NCI-H510A (cell line): ENCODE measurements around the gene CYFIP1.

ENCODE experiments used
- DNase-seq: peaks from one replicate; lab custom pipeline; 2025; lab: John Stamatoyannopoulos, UW

CYFIP1 gene

DNA sequence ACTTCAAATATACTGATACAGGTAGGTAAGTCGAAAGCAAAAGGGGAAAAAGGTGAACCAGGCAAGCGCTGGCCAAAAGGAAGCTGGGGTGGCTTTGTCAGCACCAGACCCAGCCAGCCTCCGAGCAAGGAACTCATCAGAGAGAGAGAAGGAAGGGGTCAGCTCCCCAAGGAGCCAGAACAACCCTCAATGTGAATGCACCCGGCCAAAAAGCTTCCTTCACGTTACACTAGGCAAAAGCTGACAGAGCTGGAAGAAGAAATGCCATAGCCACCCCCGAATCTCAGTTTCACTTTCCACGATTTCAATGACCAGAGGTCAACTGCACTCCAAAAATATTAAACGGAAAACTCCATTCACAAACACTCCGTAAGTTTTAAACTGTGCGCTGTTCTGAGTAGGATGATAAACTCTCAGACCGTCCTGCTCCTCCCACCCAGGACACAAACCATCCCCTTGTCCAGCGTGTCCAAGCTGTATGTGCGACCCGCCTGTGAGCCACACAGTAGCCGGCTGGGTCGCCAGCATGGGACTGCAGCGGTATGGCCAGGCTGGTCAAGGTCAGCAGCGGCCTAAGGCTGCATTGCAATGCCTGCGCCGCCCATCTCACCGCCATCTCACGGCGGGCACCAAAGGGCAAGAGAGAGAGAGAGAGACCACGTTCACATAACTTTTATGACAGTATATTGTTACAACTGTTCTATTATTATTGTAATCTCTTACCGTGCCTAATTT is 29.7 kb downstream of the CYFIP1 start:
- no peak for DNase-seq

DNA sequence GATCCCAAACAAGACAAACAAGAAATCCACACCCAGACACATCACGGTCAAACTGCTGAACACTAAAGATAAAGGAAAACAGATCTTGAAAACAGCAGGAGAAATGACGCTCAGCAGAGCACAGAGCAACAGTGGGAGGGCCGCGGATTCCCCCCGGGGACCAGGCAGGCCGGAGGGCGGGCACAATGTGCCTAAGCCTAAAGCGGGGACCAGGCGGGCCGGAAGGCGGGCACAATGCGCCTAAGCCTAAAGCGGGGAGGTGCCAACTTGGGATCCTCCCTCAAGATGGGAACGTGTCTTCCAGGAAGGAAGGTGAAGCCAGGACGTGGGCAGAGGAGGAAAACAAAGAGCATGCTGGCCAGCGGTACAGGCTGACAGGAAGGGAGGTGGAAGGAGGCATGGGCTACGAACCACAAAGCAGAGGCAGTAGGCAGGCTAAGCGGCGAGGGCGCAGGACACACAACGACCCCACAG is 31.1 kb downstream of the CYFIP1 start:
- DNase-seq = no peak

DNA sequence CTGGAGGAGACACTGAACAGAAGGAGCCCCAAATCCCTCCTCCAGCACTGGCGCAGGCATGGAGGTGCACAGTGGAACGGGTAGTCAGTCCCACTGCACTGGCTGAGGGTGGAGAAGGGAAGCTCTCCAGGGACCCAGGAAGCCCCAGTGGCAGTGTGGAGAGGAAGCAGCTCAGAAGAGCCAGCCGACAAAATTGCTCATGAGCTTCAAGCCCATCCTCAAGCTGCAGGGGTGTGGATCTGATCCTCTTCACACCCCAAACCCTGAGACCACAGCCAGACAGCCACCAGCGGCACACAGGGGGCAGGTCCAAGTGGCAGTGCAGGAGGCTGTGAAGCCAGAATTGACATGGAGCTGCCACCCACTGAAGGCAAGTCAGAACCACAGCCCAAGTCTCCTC is 32.1 kb downstream of the CYFIP1 start:
- DNase-seq = no peak

DNA sequence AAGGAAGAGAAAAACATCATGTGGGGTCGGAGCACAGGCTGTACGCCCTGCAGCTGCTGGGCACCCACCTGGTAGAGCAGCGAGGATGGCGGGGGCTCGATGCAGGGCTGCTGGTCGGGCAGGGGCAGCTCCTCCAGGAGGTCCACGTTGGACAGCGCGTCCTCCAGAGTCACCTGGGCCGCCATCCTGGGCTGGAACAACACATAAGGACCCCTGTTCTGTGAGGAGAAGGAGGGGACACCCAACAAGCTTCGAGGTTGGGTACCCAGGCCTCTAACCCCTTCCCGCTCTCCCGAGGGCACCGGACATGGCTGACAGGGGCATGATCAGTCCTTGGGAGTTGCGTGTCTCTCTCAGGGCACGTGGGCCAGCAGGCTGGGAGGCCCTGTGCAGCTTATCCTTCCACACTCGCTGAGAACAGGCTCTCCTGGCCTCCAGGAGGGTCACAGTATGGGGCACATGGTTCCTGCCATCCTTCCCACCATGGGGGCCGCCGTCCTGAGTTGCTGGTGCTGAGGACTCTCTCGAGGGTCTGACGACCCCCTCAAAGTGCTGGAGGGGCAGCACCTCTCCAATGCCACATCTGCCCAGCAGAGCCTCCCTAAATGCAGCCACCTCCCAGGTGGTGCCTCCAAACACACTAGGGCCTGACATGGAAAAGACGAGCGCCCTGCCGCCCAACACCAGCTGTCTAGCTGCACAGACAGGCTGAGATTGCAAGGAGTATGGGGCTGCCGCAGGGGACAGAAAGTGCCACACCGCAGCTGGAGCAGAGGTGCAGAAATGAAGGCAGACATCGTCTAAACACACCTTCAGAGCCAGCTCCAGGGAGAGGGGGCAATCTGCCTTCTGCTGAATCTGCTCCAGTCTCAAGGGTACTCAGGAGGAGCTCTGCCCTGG is 32.8 kb downstream of the CYFIP1 start:
- DNase-seq = no peak

DNA sequence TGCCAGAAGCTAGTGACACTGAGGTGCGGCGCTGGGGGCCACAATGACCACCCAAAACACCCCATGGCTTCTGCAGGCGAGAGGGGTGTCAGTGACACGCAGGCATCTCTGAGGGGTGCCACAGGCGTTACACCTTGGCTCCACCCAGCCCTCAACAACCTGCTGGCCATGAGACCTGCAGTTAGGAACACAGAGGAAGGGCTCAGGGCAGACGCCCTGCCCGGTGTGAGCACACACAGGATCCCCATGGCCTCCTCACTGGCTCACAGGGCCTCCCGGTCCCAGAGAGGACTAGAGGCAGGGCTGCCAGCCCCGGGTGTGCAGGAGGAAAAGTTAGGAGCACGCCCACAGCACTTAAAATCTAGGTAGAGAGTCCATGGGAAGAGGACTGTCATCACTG is 35.1 kb downstream of the CYFIP1 start:
- peak; percentile 12 for DNase-seq

DNA sequence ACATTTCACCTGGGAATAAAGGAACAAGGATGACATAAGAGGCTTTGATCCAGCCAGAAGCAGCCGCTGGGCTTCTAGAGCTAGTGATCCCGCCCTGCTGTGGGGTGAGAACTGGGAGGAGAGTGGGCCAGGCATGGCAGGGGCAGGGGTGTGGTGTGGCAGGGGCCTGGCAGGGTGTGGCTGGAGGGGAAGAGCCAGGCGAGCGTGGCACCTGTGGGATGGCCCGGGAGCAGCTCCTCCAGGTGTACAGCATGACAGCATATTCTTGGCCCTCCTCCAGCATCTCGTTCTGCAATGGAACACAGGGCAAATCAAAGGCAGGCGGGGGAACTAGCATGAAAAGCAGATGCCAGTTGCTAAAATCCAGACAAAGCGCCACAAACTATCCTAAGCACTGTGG is 35.5 kb downstream of the CYFIP1 start:
- DNase-seq = peak; percentile 53

DNA sequence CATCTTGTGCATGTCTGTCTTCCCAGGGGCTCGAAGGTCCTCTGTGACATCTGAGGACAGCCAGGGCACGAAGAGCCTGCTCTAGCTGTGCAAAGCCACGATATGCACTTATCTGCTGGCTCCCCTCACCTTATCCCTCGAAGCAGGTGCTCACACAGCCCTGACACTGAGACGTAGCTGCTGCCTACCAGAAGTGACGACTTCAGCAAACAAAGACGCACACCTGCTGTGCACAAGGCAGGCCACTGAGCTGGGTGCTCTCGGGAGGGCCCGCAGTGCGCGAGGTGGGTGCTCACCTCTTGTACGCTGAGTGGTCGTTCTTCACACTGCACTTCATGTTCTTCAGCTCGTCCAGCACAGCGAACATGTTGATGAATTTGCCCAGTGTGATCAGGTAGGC is 37.3 kb downstream of the CYFIP1 start:
- DNase-seq = peak; percentile 42

DNA sequence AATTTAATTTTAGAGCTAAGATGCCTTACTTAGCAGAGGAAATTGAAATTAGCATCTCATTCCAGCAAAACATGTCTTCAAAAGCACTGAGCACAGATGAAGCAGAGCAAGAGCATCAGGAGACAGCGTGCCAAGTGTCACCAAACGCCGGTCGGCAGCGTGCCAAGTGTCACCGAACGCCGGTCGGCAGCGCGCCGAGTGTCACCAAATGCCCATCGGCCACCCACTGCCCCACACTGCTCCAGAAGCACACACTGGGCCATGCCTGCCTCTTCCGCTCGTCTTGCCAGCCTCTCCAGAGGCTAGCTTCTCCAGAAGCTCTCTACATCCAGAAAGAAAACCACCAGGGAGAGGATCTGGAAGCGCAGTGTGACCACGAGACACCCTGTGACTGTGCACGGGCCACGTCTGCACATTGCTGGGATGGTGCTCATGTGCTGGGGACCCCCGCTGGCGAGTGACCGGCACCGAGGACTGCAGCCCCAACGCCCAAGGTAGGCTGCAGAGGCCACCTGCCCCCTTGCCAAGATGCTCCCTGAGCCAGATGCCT is 37.8 kb downstream of the CYFIP1 start:
- no peak for DNase-seq

DNA sequence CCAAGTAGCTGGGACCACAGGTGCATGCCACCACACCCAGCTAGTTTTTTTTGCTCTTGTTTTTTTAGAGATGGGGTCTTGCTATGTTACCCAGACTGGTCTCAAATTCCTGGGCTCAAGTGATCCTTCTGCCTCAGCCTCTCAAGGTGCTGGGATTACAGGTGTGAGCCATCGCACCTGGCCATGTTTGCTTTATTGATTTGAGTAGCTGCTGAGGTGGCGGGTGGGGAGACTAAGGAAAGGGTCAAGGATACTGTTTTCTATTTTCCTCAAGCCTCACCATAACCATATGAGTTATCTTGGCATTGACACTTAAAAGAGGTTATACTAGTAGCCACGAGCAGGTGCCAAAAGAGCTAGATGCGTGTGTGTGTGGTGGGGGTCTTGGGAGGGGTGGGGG is 39.0 kb downstream of the CYFIP1 start:
- no peak for DNase-seq

DNA sequence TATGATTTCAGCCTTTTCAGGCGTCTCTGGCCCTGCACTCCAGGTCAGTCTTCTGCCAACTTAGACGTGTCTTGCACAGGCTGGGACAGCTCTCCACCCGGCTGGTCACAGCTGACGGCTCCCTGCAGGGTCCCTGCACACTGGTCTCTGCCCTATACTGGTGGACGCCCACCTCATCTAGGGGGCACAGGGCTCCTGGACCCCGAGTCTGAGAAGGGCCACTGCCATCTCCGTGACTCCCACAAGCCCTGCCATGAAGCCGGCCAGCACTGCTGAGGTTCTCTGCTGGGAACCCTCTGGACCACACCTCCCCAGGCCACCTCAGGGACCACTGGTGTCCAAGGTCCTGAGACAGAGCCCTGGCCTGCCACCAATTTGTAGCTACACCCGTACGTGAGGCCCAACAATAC is 40.5 kb downstream of the CYFIP1 start:
- DNase-seq = no peak

DNA sequence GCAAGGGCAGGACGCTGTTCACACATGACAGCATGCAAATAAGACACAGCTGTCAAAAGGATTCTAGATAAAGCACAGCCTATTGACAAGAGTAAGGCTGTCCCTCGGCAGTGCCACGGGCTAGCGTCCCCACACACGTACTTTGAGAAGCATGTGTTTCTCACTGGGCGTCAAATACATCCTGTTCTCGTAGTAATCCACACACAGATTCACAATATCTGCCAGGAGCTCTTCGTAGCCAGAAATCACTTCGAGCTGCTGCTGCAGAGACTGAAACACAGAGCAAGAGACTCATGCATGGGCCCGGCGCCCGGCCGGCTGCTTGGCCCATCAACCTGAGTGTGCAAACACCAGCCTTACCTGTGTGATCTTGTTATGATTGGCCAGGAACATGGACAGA is 41.1 kb downstream of the CYFIP1 start:
- no peak for DNase-seq

DNA sequence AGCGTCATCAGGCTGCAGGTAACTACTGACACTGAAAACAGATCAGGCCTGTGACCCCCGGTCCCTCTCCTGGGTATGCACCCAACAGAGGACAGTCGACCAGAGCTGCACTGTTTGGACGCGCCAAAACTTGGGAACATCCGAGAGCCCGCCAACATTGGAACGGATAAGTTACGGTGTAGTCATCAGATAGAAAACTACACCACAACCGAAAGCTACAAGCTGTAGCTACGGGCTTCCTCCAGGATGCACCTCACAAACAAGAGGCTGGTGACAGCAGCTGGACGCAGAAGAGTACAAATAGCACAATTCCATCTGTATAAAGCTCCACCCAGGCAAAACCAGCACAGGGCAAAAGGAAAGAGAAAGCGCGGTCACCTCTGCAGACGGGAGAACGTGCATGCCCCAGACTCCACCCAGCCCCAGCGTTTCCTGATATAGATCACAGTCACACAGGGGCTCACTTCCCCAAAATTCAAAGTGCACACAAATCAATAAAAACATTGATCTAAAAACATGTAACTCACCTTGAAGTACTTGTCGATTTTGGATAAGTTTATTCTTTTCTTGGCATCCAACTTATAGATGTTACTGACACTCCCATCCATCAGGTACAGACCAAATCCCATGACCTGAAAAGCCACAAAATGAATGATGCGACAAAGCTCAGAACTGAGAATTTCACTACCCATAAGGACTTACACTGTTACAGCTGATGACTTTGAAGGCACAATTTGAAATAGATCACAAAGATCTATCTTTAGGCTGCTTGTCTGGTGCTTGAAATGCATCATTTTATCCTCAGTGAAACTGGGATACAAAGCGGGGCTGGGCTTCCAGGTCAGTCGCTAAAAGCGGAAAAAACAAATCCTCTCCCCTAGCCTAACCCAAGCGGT is 43.3 kb downstream of the CYFIP1 start:
- no peak for DNase-seq

DNA sequence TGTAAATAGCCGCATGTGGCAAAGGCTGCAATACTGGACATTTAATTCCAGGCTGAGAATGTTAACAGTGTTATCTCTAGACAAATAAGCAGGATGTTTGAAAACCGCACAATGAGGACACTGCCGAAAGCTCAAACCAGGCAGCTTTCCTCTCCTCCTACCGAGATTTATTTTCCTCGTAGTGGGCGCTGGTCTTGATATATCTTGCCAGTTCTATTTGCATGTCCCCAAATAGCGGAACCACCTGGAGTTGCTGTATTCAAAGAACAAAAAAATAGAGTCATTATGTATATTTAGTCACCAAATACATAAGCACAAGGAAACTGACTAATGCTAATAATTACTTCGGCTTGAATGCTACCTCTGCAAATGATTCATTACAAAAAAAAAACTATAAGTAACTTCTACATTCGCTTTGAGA is 46.5 kb downstream of the CYFIP1 start:
- no peak for DNase-seq

DNA sequence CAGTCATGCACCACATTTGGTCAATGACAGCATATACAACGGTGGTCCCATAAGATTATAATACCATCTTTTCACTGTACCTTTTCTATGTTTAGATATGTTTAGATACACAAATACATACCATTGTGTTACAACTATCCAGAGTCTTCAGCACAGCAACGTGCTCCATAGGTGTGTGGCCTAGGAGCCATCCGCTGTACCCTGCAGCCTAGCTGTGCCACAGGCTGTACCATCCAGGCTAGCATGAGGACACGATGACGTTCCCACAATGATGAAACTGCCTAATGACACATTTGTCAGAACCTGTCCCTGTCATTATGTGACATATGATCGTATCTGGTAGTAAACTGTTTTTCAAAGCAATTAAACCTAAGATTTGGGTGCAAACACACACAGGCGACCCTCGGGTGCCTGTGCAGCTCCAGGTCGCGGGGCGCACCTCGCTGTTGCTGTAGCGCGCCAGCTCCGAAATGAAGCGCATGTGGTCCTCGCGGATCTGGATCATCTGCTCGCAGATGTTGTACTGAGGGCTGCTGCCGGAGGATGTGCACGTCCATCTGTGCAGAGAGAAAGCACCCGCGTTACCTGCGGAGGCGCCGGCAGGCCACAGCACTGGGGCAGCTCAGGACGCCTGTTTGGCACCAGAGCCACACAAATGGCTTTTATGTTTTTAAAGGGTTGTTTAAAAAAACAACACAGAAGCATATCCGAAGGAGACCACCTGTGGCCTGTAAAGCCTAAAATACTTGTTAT is 48.2 kb downstream of the CYFIP1 start:
- DNase-seq = no peak

DNA sequence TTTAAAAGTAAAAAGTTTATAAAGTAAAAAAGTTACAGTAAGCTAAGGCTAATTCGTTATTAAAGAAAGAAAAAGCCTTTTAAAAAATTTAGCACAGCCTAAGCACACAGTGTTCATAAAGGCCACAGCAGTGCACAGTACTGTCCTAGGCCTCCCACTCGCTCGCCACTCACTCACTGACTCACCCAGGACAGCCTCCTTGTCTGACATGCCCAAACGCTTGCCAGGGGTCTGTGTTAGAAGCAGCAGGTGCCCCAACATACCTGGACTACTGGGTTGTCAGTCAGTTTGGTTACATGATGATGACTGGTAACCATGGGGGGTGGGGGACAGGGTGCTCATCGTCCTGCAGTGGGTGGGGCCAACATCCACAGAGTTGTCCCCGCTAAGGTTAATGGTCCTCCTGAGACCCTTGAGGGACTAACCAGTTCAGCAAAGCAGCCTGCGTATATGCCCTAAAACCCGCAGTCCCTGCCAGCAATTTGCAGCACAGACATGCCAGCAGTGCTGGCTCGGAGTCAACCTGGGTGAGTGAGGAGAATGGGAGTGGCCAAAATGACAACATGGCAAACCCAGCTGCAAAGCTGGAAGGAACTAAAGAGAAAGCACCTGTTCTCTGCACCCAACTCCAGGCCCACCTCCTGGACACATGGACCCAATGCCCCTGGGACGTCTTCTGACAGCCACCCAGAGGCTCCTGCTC is 49.2 kb downstream of the CYFIP1 start:
- no peak for DNase-seq

DNA sequence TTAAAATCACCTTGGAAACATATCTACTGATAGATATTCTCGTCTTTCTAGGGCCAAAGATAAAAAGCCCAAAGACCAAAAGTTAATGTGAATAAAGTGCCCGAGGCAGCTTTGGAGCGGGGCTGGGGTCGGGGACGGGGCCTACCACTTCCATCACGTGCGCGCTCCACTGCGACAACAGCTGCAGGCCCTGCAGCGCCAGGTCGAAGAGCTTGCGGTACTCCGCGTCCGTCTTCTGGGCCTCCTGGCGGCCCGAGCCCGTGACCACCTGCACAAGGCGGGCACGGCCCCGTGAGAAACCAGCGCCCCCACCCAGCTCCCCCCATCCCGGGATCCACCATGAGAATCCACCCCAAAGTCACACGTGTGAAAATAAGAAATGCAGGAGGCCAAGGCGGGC is 52.4 kb downstream of the CYFIP1 start:
- no peak for DNase-seq

DNA sequence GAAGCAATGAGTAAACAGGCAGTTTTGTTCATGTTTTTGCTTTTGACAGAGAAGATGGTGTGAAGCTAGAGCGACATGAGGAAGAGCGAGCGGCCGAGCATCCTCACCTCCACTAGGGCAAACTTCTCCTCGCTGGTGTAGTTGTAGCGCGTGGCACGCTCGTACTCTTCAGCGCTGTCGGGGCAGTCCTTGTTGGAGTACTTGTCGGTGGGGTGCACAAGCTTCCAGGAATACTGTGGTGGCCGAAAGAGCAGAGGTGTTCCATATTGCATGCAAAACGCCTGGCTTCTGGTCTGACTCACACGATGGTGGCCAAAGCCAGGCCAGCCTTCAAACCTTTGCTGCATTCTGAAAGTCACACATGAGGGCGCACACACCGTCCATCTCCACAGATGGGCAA is 54.3 kb downstream of the CYFIP1 start:
- no peak for DNase-seq

DNA sequence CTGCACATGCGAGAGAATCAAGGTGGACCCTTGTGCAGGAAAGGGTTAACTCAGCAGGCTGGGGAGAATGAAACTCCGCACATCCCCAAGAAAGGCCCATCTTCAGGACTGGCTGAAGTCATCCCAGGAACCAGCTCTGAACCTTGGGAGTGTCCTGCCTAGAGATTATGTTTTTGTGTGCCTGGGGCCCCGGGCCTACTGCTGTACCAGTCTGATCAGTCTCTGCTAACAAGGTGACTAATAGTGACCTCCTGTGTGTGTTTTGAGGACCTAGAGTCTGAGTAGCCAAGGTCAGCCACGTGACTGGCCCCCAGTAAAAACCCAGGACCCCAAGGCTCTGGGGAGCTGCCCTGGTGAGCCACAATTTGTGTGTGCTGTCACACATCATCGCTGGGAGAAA is 58.2 kb downstream of the CYFIP1 start:
- DNase-seq = no peak

DNA sequence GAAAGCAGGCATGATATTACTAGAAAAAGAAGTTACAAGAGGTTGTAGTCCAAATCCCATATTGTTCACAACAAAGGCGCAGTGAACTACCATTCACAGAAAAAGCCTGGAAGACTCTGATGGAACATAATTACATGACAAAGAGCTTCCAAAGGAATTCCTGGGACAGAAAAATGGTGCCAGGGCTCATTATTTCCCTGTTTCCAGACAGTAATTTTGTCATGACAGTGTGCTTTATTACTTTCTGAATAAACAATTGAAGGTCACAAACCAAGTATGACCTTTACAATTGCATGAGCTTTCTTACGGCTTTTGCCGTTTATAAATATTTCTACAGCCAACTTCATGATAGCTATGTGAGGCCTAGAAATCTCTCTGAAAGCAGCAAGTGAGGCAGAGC is 61.0 kb downstream of the CYFIP1 start:
- DNase-seq = no peak

DNA sequence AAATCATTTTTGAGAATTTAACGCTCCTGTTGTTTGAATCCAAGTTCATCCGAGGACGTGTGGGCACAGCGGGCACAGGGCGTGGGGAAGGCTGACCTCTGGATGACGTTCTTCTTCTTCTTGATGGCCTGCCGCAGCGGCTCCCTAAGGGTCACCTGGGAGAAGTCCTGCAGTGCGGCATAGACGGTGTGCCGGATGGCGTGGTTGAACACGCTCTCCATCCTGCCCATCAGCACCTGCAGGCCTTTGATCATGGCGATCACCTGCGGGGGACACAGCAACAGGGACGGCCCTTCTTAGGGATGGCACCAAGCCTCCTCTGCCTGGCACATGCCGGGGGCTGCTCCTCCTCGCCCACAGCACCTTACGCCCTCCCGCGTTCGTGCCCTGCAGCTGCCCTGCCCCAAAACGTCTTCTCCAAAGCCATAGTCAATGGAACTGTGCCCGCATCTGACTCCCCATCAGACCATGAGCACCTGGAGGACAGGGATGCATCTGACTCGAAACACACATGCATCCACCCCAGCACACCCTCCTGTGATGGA is 61.5 kb downstream of the CYFIP1 start:
- no peak for DNase-seq
